HUES48 (cell line): ENCODE measurements around the gene MYZAP.
"Not testable (repeated sequence)": the region's sequence is repeated elsewhere in the genome, so short reads cannot be mapped to it uniquely, and the experiment has no call there.

Experiments
- H3K27ac ChIP-seq: one replicate; pipeline ENCODE4 v1.7.0; 2013; ENCODE audit warnings: low read depth, low read length, inconsistent platforms
- H3K27me3 ChIP-seq: 2 replicates; pipeline ENCODE4 v1.6.1; 2013; ENCODE audit warnings: mild to moderate bottlenecking, low read length; ENCODE audit not compliant: control insufficient read depth, insufficient read depth
- H3K36me3 ChIP-seq: 2 replicates; pipeline ENCODE4 v1.6.1; 2013; ENCODE audit warnings: low read length; ENCODE audit not compliant: control insufficient read depth, insufficient read depth
- H3K4me1 ChIP-seq: 2 replicates; pipeline ENCODE4 v1.6.1; 2013; ENCODE audit warnings: mild to moderate bottlenecking, low read length; ENCODE audit not compliant: control insufficient read depth, insufficient read depth
- H3K4me3 ChIP-seq: 2 replicates; pipeline ENCODE4 v1.5.1; 2013; ENCODE audit warnings: mild to moderate bottlenecking, low read depth, low read length
- H3K9ac ChIP-seq: 2 replicates; pipeline ENCODE4 v1.6.1; 2013; ENCODE audit warnings: mild to moderate bottlenecking, low read depth, low read length, moderate library complexity
- H3K9me3 ChIP-seq: 2 replicates; pipeline ENCODE4 v1.6.1; 2013; ENCODE audit warnings: low read length; ENCODE audit not compliant: control insufficient read depth, insufficient read depth

MYZAP gene

GRCh38 chr15:57606048-57606447 lies 14.3 kb downstream of the MYZAP start:
- Histone ChIP-seq H3K36me3 (no peaks in the 10 kb centered on the region), H3K4me3 (no peak overlapping the region), H3K9me3 (no peaks in the 10 kb centered on the region), H3K27me3 (no peaks in the 10 kb centered on the region), H3K4me1 (peaks cover 4% of the 10 kb centered on the region; the same call in 1 of the 2 replicates), H3K27ac (no peak overlapping the region), H3K9ac (no peak overlapping the region)

- peaks cover 4% of the 10 kb centered on the region; the same call in 1 of the 2 replicates for H3K4me1 ChIP-seq
- H3K27ac ChIP-seq: no peak overlapping the region
- no peaks in the 10 kb centered on the region for H3K27me3 ChIP-seq
- no peaks in the 10 kb centered on the region for H3K9me3 ChIP-seq
- no peak overlapping the region for H3K9ac ChIP-seq
- H3K4me3 ChIP-seq: no peak overlapping the region
- H3K36me3 ChIP-seq: no peaks in the 10 kb centered on the region
Measured at GRCh38 chr15:57606816-57607215, 15.1 kb downstream of the MYZAP start.

- H3K27ac ChIP-seq: no peak overlapping the region
- H3K36me3 ChIP-seq: no peaks in the 10 kb centered on the region
- H3K27me3 ChIP-seq: no peaks in the 10 kb centered on the region
- H3K9me3 ChIP-seq: no peaks in the 10 kb centered on the region
- H3K4me3 ChIP-seq: no peak overlapping the region
- H3K9ac ChIP-seq: no peak overlapping the region
- H3K4me1 ChIP-seq: peaks cover 4% of the 10 kb centered on the region; the same call in 1 of the 2 replicates
Measured at GRCh38 chr15:57607570-57608000, 15.9 kb downstream of the MYZAP start.

- H3K9me3 ChIP-seq: no peaks in the 10 kb centered on the region
- no peak overlapping the region for H3K27ac ChIP-seq
- no peaks in the 10 kb centered on the region for H3K27me3 ChIP-seq
- H3K36me3 ChIP-seq: no peaks in the 10 kb centered on the region
- peaks cover 4% of the 10 kb centered on the region; the same call in 1 of the 2 replicates for H3K4me1 ChIP-seq
- H3K9ac ChIP-seq: no peak overlapping the region
- H3K4me3 ChIP-seq: no peak overlapping the region
Measured at GRCh38 chr15:57609805-57610529, 18.3 kb downstream of the MYZAP start.

- Histone ChIP-seq H3K27ac (no peak overlapping the region), H3K36me3 (no peaks in the 10 kb centered on the region), H3K4me1 (peaks cover 10% of the 10 kb centered on the region; the same call in 1 of the 2 replicates), H3K9ac (no peak overlapping the region), H3K9me3 (no peaks in the 10 kb centered on the region), H3K27me3 (no peaks in the 10 kb centered on the region), H3K4me3 (no peak overlapping the region)
Measured at GRCh38 chr15:57611123-57611522, 19.4 kb downstream of the MYZAP start.

GRCh38 chr15:57611938-57612337 lies 20.2 kb downstream of the MYZAP start:
- Histone ChIP-seq H3K27ac (no peak overlapping the region), H3K4me1 (peaks cover 10% of the 10 kb centered on the region; the same call in 1 of the 2 replicates), H3K27me3 (no peaks in the 10 kb centered on the region), H3K36me3 (no peaks in the 10 kb centered on the region), H3K4me3 (no peak overlapping the region), H3K9ac (no peak overlapping the region), H3K9me3 (no peaks in the 10 kb centered on the region)

- Histone ChIP-seq H3K4me3 (no peak overlapping the region), H3K27me3 (no peaks in the 10 kb centered on the region), H3K36me3 (no peaks in the 10 kb centered on the region), H3K4me1 (peaks cover 10% of the 10 kb centered on the region; the same call in 1 of the 2 replicates), H3K9me3 (no peaks in the 10 kb centered on the region), H3K27ac (no peak overlapping the region), H3K9ac (no peak overlapping the region)
Measured at GRCh38 chr15:57614241-57614640, 22.5 kb downstream of the MYZAP start.

- not testable (repeated sequence) for H3K4me1 ChIP-seq, H3K9ac ChIP-seq, H3K4me3 ChIP-seq, H3K27ac ChIP-seq, H3K9me3 ChIP-seq, H3K27me3 ChIP-seq, H3K36me3 ChIP-seq
Measured at GRCh38 chr15:57615951-57616496, 24.3 kb downstream of the MYZAP start.

- peaks cover 6% of the 10 kb centered on the region; the same call in 1 of the 2 replicates for H3K4me1 ChIP-seq
- H3K9me3 ChIP-seq: no peaks in the 10 kb centered on the region
- H3K9ac ChIP-seq: no peak overlapping the region
- H3K27ac ChIP-seq: no peak overlapping the region
- H3K36me3 ChIP-seq: no peaks in the 10 kb centered on the region
- no peaks in the 10 kb centered on the region for H3K27me3 ChIP-seq
- no peak overlapping the region for H3K4me3 ChIP-seq
Measured at GRCh38 chr15:57618325-57618724, 26.6 kb downstream of the MYZAP start.

GRCh38 chr15:57619746-57620145 lies 28.0 kb downstream of the MYZAP start:
- no peak overlapping the region for H3K4me3 ChIP-seq
- H3K9ac ChIP-seq: no peak overlapping the region
- no peaks in the 10 kb centered on the region for H3K36me3 ChIP-seq
- no peaks in the 10 kb centered on the region for H3K9me3 ChIP-seq
- H3K4me1 ChIP-seq: peaks cover 6% of the 10 kb centered on the region; the same call in 1 of the 2 replicates
- no peak overlapping the region for H3K27ac ChIP-seq
- no peaks in the 10 kb centered on the region for H3K27me3 ChIP-seq

- H3K4me3 ChIP-seq: no peak overlapping the region
Measured at GRCh38 chr15:57624730-57625129, 33.0 kb downstream of the MYZAP start.

More at GRCh38 chr15:57624730-57625129, 33.0 kb downstream of the MYZAP start:
- H3K27me3 ChIP-seq: no peaks in the 10 kb centered on the region
- no peak overlapping the region for H3K9ac ChIP-seq
- H3K36me3 ChIP-seq: no peaks in the 10 kb centered on the region
- no peak overlapping the region for H3K27ac ChIP-seq
- H3K4me1 ChIP-seq: no peaks in the 10 kb centered on the region
- H3K9me3 ChIP-seq: no peaks in the 10 kb centered on the region
